WERI-Rb-1 (cell line): ENCODE data around the gene C10orf67.

Experiments
- DNase-seq: peaks from one replicate; pipeline ENCODE4 v3.0.0-alpha.2; 2020
- H3K27ac ChIP-seq: fragments of 250-450 bp; sonication (Bioruptor Pico); 2 replicates; pipeline ENCODE4 v1.5.1; 2020; ENCODE audit warnings: mild to moderate bottlenecking, moderate library complexity
- H3K27me3 ChIP-seq: fragments of 250-450 bp; sonication (Bioruptor Pico); 2 replicates; pipeline ENCODE4 v1.5.1; 2021; ENCODE audit warnings: mild to moderate bottlenecking, low read depth, moderate library complexity; ENCODE audit not compliant: insufficient read depth, severe bottlenecking
- H3K36me3 ChIP-seq: fragments of 250-450 bp; sonication (Bioruptor Pico); 2 replicates; pipeline ENCODE4 v1.5.1; 2020; ENCODE audit warnings: mild to moderate bottlenecking, moderate library complexity
- H3K4me3 ChIP-seq: 2 replicates; pipeline ENCODE4 v1.5.1; 2011; ENCODE audit warnings: low read depth, mild to moderate bottlenecking, control low read depth, low read length
- H3K9me3 ChIP-seq: fragments of 250-450 bp; sonication (Bioruptor Pico); 2 replicates; pipeline ENCODE4 v1.5.1; 2021; ENCODE audit warnings: mild to moderate bottlenecking, moderate library complexity; ENCODE audit not compliant: severe bottlenecking
- CTCF ChIP-seq: IDR thresholded peaks from 2 replicates; pipeline ENCODE4 v1.5.1; 2011; ENCODE audit warnings: low read depth, mild to moderate bottlenecking, control low read depth, inconsistent platforms, low read length

Gene C10orf67

GRCh38 chr10:23157239-23157681 lies 187.3 kb downstream of the C10orf67 start:
- H3K27me3 ChIP-seq = no peaks in the 10 kb centered on the region
- no peak for TF ChIP-seq CTCF
- no peak overlapping the region for H3K27ac ChIP-seq
- no peak overlapping the region for H3K4me3 ChIP-seq
- H3K9me3 ChIP-seq = no peaks in the 10 kb centered on the region
- no peak for DNase-seq
- H3K36me3 ChIP-seq = no peaks in the 10 kb centered on the region

GRCh38 chr10:23156447-23157150 lies 188.0 kb downstream of the C10orf67 start:
- Histone ChIP-seq H3K27me3 (no peaks in the 10 kb centered on the region), H3K36me3 (no peaks in the 10 kb centered on the region), H3K27ac (no peak overlapping the region), H3K4me3 (no peak overlapping the region), H3K9me3 (no peaks in the 10 kb centered on the region)
- no peak for DNase-seq
- TF ChIP-seq CTCF = no peak

GRCh38 chr10:23155169-23155568 lies 189.4 kb downstream of the C10orf67 start:
- no peak for TF ChIP-seq CTCF
- DNase-seq = no peak
- Histone ChIP-seq H3K4me3 (no peak overlapping the region), H3K36me3 (no peaks in the 10 kb centered on the region), H3K9me3 (no peaks in the 10 kb centered on the region), H3K27ac (no peak overlapping the region), H3K27me3 (no peaks in the 10 kb centered on the region)
